GM10847 (cell line): ENCODE measurements around the gene SETBP1.

ENCODE experiments used
- POLR2A ChIP-seq: IDR thresholded peaks from 2 replicates; pipeline ENCODE4 v1.6.1; 2011; ENCODE audit not compliant: insufficient read length; ENCODE audit errors: extremely low read depth

Gene SETBP1

GRCh38 chr18:44712025-44712424, 31.3 kb downstream of the SETBP1 start:
- TF ChIP-seq POLR2A = no peak

DNA sequence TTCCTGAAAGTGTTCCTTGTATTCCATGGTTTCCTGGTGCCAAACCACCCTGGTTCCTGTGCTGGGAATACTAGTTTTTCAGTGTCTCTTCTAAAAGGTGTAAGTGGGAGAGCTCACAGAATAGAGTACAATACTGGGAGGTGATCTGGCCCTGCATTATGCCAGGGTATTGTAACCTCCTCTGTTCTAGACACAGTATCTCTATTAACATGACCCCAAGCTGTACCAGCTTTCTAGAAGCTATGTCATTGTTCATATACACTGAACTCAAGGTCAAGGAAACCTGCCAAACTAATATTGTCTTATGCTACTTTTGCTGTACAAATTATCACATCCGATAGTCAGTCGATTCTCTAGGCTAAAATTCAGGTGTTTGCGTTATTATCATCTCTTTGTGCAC, 32.7 kb downstream of the SETBP1 start:
- TF ChIP-seq POLR2A = no peak

DNA sequence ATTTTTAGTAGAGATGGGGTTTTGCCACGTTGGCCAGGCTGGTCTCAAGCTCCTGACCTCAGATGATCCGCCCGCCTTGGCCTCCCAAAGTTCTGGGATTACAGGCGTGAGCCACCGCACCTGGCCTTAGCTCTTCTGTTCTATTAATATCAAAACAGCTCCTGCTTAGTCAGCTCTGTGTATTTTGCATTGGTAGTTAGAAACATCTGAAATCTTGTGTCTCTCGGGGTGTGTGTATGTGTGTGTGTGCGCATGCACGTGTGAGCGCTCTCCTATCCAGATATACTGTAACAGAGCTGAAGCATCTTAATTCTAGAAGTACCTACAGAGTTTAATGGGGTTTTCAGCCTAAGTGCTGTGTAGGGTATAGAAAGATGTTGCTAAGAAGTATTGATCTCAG, 33.7 kb downstream of the SETBP1 start:
- no peak for TF ChIP-seq POLR2A

GRCh38 chr18:44715245-44715644, 34.6 kb downstream of the SETBP1 start:
- no peak for TF ChIP-seq POLR2A

- no peak for TF ChIP-seq POLR2A
Measured at GRCh38 chr18:44715842-44716241, 35.2 kb downstream of the SETBP1 start.

- TF ChIP-seq POLR2A = no peak
Measured at GRCh38 chr18:44716697-44717163, 36.0 kb downstream of the SETBP1 start.

- no peak for TF ChIP-seq POLR2A
Measured at GRCh38 chr18:44719519-44720060, 38.9 kb downstream of the SETBP1 start.

DNA sequence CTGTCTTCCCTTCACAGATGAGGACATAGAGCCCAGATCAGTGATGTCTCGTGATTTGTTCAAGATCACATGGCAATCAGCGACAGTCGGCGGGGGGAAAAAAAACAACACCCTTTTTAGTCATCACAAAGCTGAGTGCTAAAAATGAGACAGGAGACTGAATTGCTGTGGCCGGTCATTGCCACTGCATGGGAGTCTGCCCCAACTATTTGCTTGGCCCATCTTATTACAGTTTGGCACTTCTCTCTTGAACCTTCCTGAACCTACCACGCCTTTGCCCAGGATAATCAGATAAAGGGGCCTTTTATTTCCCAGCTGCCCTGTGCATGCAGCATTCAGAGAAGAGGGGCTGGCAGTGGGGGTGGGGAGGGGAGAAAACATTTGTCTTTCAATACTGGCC, 42.7 kb downstream of the SETBP1 start:
- no peak for TF ChIP-seq POLR2A

DNA sequence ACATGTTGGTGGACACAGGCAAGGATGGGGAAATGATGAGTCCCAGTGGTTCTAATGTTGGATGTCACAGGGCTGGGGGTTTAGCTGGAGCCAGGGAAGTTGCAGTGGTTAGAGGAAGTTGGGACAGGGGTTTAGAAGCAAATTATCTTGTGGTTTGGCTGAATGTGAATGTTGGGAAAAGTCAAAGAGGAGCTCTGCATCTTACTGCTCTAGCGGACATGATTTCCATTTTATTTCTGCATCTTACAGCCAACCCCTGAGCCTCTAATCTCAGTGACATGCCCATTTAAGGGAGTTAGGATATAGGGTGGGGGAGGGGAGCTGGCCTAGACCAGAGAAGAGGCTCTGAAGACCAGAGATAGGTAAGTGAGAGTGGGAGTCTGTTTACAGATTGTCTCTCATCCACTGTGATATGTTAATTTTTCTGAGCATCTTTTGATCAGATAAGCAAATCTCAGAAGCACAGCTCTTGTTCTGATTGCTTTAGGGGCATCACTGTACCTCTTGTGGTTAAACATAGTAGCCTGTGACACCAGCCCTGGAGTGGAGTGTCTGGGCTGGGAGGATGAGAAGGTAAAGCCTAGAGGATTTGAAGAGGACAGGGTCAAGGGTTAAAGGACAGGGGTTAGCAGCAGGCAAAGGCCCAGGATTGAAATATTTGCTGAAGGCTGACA, 43.6 kb downstream of the SETBP1 start:
- no peak for TF ChIP-seq POLR2A

DNA sequence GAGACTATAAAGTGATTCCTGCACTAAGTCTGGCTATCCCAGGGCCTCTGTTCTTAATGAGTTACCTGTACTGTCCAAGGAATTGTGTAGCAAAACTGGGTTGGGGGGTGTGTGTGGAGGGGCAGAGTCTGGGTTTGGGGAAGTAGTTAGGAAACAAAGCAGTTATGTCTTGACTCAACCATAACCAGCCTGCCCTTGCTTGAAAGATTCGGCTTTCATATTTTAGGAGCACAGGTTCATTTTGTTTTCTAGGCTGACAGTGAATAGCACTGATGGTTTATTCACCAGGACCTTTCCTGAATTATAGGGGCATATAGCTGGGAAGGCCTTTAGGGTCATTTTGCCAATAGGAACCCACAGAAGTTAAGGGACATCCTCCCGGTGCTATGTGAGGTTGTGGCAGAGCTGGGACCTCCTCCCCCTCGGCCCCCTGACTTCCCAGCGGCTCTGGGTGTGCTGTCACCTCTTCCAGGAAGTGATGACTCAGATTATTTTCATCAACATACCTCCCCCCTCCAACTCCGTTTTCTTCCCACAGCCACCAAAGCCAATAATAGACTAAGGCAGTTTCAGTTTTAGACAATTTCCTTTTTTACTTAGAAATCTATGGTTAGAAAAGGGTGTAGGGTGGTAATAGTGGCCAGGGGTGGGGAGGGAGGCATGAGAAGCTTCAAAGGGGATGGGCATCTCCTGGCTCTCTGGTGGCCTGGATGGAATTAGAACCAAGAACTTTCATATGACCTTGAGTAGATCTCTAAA, 44.8 kb downstream of the SETBP1 start:
- TF ChIP-seq POLR2A = no peak

DNA sequence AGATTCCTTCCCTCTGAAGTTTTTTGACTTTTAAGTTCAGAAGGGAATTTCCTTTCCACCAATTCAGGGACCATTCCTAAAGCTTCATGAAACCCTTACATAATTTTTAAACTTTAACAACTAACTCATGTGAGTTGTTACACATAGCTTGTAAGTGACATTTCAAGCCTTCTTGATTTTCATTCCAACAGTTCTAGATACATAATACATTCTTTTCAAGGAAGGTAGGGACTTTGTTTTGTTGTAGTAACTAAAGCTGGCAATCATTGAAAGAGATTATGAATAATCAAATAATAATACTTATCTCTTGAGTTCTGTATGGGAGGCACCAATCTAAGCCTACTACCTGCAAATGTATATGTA, 45.4 kb downstream of the SETBP1 start:
- TF ChIP-seq POLR2A = no peak

- no peak for TF ChIP-seq POLR2A
Measured at GRCh38 chr18:44727291-44727690, 46.6 kb downstream of the SETBP1 start.

- TF ChIP-seq POLR2A = no peak
Measured at GRCh38 chr18:44729631-44730101, 49.0 kb downstream of the SETBP1 start.

- no peak for TF ChIP-seq POLR2A
Measured at GRCh38 chr18:44730803-44731529, 50.3 kb downstream of the SETBP1 start.

GRCh38 chr18:44731530-44732237, 51.0 kb downstream of the SETBP1 start:
- TF ChIP-seq POLR2A = no peak
